Gastroesophageal sphincter (tissue), 3 donors: ENCODE measurements around the gene DCLK1.

Experiments used
- EP300 ChIP-seq: sonication (generic); formaldehyde crosslinking; IDR thresholded peaks from one replicate; pipeline ENCODE4 v1.6.1; 2017; ENCODE audit warnings: antibody characterized with exemption, mild to moderate bottlenecking
- POLR2A ChIP-seq, 2 donors: fragments of 450-650 bp; IDR thresholded peaks; one replicate each; pipeline ENCODE4 v1.6.1; 2017; ENCODE audit warnings: antibody characterized with exemption in 2 of 2, mild to moderate bottlenecking in 2 of 2, moderate library complexity in 1 of 2
- POLR2AphosphoS5 ChIP-seq: sonication (generic); formaldehyde crosslinking; IDR thresholded peaks from one replicate; pipeline ENCODE4 v1.6.1; 2017; ENCODE audit warnings: antibody characterized with exemption
- TF ChIP-seq, protein P1 (sequence below), 4 experiments: fragments of 200-600 bp in 2 of 4; fragments of 450-650 bp in 2 of 4; sonication (generic) in 1 of 4; IDR thresholded peaks; one replicate each; pipeline ENCODE4 v1.5.1; 2017 to 2019; ENCODE audit warnings: antibody characterized with exemption in 4 of 4, mild to moderate bottlenecking in 2 of 4, moderate library complexity in 2 of 4

DNA sequence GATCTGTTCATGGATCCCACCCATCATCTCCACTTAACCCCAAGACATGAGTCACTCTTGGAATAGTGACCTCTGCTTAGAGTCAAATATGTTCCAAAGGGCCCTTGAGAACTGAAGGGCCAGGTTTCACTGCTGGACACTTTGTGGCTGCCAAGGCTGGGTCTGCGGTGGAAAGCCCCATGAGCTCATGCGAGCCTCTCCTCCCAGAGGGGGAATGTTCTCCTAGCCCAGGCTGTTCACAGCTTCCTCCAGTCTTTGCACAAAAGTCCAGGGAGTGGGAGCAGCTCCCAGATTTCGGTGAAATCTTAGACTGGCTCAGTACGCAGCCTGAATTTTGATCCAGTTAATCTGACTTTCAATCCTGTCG is 732 bp upstream of the DCLK1 start:
- TF ChIP-seq POLR2A (IDR thresholded peaks at IDR 0.05) (no peak), POLR2AphosphoS5 (peak; percentile 23), EP300 (no peak)
- TF ChIP-seq, protein P1, sequence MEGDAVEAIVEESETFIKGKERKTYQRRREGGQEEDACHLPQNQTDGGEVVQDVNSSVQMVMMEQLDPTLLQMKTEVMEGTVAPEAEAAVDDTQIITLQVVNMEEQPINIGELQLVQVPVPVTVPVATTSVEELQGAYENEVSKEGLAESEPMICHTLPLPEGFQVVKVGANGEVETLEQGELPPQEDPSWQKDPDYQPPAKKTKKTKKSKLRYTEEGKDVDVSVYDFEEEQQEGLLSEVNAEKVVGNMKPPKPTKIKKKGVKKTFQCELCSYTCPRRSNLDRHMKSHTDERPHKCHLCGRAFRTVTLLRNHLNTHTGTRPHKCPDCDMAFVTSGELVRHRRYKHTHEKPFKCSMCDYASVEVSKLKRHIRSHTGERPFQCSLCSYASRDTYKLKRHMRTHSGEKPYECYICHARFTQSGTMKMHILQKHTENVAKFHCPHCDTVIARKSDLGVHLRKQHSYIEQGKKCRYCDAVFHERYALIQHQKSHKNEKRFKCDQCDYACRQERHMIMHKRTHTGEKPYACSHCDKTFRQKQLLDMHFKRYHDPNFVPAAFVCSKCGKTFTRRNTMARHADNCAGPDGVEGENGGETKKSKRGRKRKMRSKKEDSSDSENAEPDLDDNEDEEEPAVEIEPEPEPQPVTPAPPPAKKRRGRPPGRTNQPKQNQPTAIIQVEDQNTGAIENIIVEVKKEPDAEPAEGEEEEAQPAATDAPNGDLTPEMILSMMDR (IDR thresholded peaks at IDR 0.05): no peak
